Thymus (tissue), 11 donors: ENCODE results near the gene OVCA2. TPM values are rescaled to one million over a fixed set of nuclear protein-coding genes. Genes with fewer than 3 reads are reported as not detected.
A peak's percentile ranks its signal among the peaks of the same experiment; 100 is the strongest.

Experiments used
- DNase-seq, 9 donors: peaks; one replicate each; pipeline ENCODE4 v3.0.0-alpha.2; 2013; ENCODE audit warnings: low spot score in 9 of 9, low read depth in 6 of 9, missing footprints in 1 of 9
- H3K27ac ChIP-seq, 2 donors: one replicate each; pipeline ENCODE4 v1.5.1; 2013; ENCODE audit warnings: control low read depth in 1 of 2, low read depth in 1 of 2, low read length in 1 of 2, mild to moderate bottlenecking in 1 of 2, moderate library complexity in 1 of 2
- H3K27me3 ChIP-seq, 2 donors: one replicate each; pipeline ENCODE4 v1.5.1; 2013; ENCODE audit warnings: low read length in 1 of 2; ENCODE audit not compliant: control insufficient read depth in 2 of 2, insufficient read depth in 1 of 2
- H3K36me3 ChIP-seq, 2 donors: one replicate each; pipeline ENCODE4 v1.5.1; 2013; ENCODE audit warnings: low read length in 1 of 2, mild to moderate bottlenecking in 1 of 2, moderate library complexity in 1 of 2; ENCODE audit not compliant: control insufficient read depth in 2 of 2, insufficient read depth in 2 of 2
- H3K4me1 ChIP-seq, 2 donors: one replicate each; pipeline ENCODE4 v1.5.1; 2013; ENCODE audit warnings: low read length in 2 of 2; ENCODE audit not compliant: control insufficient read depth in 2 of 2, insufficient read depth in 2 of 2
- H3K4me3 ChIP-seq, 2 donors: one replicate each; pipeline ENCODE4 v1.5.1; 2013; ENCODE audit warnings: low read length in 2 of 2, control low read depth in 1 of 2, mild to moderate bottlenecking in 1 of 2
- H3K9me3 ChIP-seq, 2 donors: one replicate each; pipeline ENCODE4 v1.5.1; 2013; ENCODE audit warnings: low read length in 1 of 2, mild to moderate bottlenecking in 1 of 2; ENCODE audit not compliant: control insufficient read depth in 2 of 2, insufficient read depth in 1 of 2
- WGBS: extraction: QIAGEN DNeasy Blood & Tissue Kit; methylation state at CpG from one replicate; pipeline ENCODE4 v1.1.7; 2013; 5-methylcytosine and 5-hydroxymethylcytosine counted together
- polyA plus RNA-seq: library from polyadenylated mRNA; stranded (reverse); fragments of 200-250 nt; gene quantifications from one replicate; pipeline ENCODE4 v1.2.3, GENCODE V29; 2013
- total RNA-seq: library from RNA; stranded (reverse); fragments of 120-200 nt; gene quantifications from one replicate; pipeline ENCODE4 v1.2.4, GENCODE V29; 2013
- donor health status: healthy.

The OVCA2 gene
- total and polyA plus RNA-seq, 2 donors: 39.8 to 81.8 TPM

GRCh38 chr17:2055292-2056205, 13.7 kb downstream of the OVCA2 start:
- peak overlapping the region in 1 of 2 donors; percentile 68 for H3K27ac ChIP-seq
- H3K36me3 ChIP-seq: peaks cover 4 to 5% of the 10 kb centered on the region in 2 donors
- WGBS: under 1% methylated on average over 113 of the region's 113 CpGs
- H3K4me1 ChIP-seq: peaks cover 46 to 59% of the 10 kb centered on the region in 2 donors
- peaks cover 91 to 95% of the 10 kb centered on the region in 2 donors for H3K27me3 ChIP-seq
- no peak for DNase-seq
- H3K9me3 ChIP-seq: peaks cover 1 to 22% of the 10 kb centered on the region in 2 donors
- H3K4me3 ChIP-seq: peak overlapping the region; percentile 29 to 45

GRCh38 chr17:2056206-2057174, 14.7 kb downstream of the OVCA2 start:
- DNase-seq: peak in 1 of 9 donors; percentile 61
- peaks cover 82 to 95% of the 10 kb centered on the region in 2 donors for H3K27me3 ChIP-seq
- peak overlapping the region; percentile 29 to 45 for H3K4me3 ChIP-seq
- peaks cover 11 to 14% of the 10 kb centered on the region in 2 donors for H3K36me3 ChIP-seq
- H3K4me1 ChIP-seq: peaks cover 42 to 59% of the 10 kb centered on the region in 2 donors
- peaks cover 1 to 19% of the 10 kb centered on the region in 2 donors for H3K9me3 ChIP-seq
- H3K27ac ChIP-seq: peak overlapping the region; percentile 32 to 36
- WGBS: 6% methylated on average over 85 of the region's 85 CpGs

- H3K4me3 ChIP-seq: peak overlapping the region in 1 of 2 donors; percentile 45
- 7% methylated on average over 81 of the region's 81 CpGs for WGBS
These were observed 15.4 kb downstream of the OVCA2 start for GRCh38 chr17:2057175-2057759.

GRCh38 chr17:2057760-2058585, 16.2 kb downstream of the OVCA2 start:
- 27% methylated on average over 98 of the region's 98 CpGs for WGBS
- Histone ChIP-seq H3K36me3 (peaks cover 11 to 23% of the 10 kb centered on the region in 2 donors), H3K9me3 (peaks cover 1 to 14% of the 10 kb centered on the region in 2 donors), H3K4me3 (peak overlapping the region in 1 of 2 donors; percentile 45), H3K27ac (peak overlapping the region in 1 of 2 donors; percentile 49), H3K27me3 (peaks cover 75 to 88% of the 10 kb centered on the region in 2 donors), H3K4me1 (peaks cover 42 to 53% of the 10 kb centered on the region in 2 donors)
- peak in 1 of 9 donors; percentile 59 for DNase-seq

More at GRCh38 chr17:2057175-2057759, 15.4 kb downstream of the OVCA2 start:
- Histone ChIP-seq H3K36me3 (peaks cover 11 to 18% of the 10 kb centered on the region in 2 donors), H3K27ac (peak overlapping the region in 1 of 2 donors; percentile 13), H3K27me3 (peaks cover 77 to 90% of the 10 kb centered on the region in 2 donors), H3K9me3 (peaks cover 1 to 14% of the 10 kb centered on the region in 2 donors), H3K4me1 (peaks cover 42 to 54% of the 10 kb centered on the region in 2 donors)
- no peak for DNase-seq

GRCh38 chr17:2058586-2059546, 17.0 kb downstream of the OVCA2 start:
- peak in 2 of 9 donors; percentile 64 to 69 for DNase-seq
- peak overlapping the region in 1 of 2 donors; percentile 69 for H3K27ac ChIP-seq
- H3K27me3 ChIP-seq: peaks cover 66 to 79% of the 10 kb centered on the region in 2 donors
- H3K4me1 ChIP-seq: peaks cover 35 to 48% of the 10 kb centered on the region in 2 donors
- H3K9me3 ChIP-seq: peaks cover 1 to 14% of the 10 kb centered on the region in 2 donors
- 3% methylated on average over 78 of the region's 78 CpGs for WGBS
- peaks cover 19 to 31% of the 10 kb centered on the region in 2 donors for H3K36me3 ChIP-seq
- peak overlapping the region; percentile 1 to 29 for H3K4me3 ChIP-seq

GRCh38 chr17:2059547-2060384, 17.9 kb downstream of the OVCA2 start:
- 54% methylated on average over 21 of the region's 21 CpGs for WGBS
- DNase-seq: no peak
- H3K36me3 ChIP-seq: peaks cover 28 to 37% of the 10 kb centered on the region in 2 donors

GRCh38 chr17:2060385-2060658, 18.5 kb downstream of the OVCA2 start:
- peaks cover 24 to 48% of the 10 kb centered on the region in 2 donors for H3K4me1 ChIP-seq
- WGBS: 96% methylated on average over 6 of the region's 6 CpGs
- H3K27ac ChIP-seq: peak overlapping the region; percentile 32 to 51
- H3K36me3 ChIP-seq: peaks cover 34 to 42% of the 10 kb centered on the region in 2 donors
- peaks cover 1 to 14% of the 10 kb centered on the region in 2 donors for H3K9me3 ChIP-seq
- H3K27me3 ChIP-seq: peaks cover 52 to 64% of the 10 kb centered on the region in 2 donors
- no peak for DNase-seq
- H3K4me3 ChIP-seq: no peak overlapping the region

More at GRCh38 chr17:2059547-2060384, 17.9 kb downstream of the OVCA2 start:
- Histone ChIP-seq H3K9me3 (peaks cover 1 to 14% of the 10 kb centered on the region in 2 donors), H3K27me3 (peaks cover 57 to 70% of the 10 kb centered on the region in 2 donors), H3K4me1 (peaks cover 29 to 48% of the 10 kb centered on the region in 2 donors), H3K4me3 (peak overlapping the region in 1 of 2 donors; percentile 29), H3K27ac (peak overlapping the region in 1 of 2 donors; percentile 51)
